Stimulated activated CD8-positive, alpha-beta memory T cell treated with anti-CD3 and anti-CD28 coated beads, Interleukin-4, amount 100 ng/mL, for 1 hour (primary cell): ENCODE results near the gene WBP2NL.

Source experiments
- DNase-seq, 2 donors: peaks; one replicate each; pipeline ENCODE4 v3.0.0-alpha.2; 2020; ENCODE audit warnings: low read depth in 2 of 2, low spot score in 1 of 2

The WBP2NL gene

DNA sequence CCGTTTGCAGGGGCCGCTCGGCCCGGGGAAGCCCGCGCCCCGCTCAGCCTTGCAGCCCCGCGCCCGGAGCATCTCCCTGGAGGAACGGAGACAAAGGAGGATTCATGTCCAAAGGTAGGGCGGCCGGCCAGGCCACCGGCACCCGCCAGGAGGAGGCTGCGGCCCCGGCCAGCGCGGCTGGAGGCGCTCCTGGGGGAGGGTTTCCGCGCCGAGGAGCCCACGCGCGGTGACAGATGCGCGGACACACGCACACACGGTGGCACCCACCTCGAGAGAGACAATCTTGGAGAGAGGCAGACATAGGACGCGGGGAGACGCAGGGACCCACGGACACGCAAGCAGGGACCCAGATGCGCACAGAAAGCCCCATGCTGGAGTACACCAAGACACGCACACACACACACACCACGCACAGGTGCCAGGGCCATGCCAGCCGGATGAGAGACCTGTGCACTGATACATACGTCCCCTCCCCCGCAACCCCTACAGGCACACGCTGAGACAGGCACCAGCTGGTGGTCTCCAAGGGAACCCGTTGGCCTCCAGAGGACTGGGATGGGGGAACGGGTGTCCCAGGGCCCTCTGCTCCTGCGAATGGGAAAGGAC is 21.5 kb upstream of the WBP2NL start:
- no peak for DNase-seq

DNA sequence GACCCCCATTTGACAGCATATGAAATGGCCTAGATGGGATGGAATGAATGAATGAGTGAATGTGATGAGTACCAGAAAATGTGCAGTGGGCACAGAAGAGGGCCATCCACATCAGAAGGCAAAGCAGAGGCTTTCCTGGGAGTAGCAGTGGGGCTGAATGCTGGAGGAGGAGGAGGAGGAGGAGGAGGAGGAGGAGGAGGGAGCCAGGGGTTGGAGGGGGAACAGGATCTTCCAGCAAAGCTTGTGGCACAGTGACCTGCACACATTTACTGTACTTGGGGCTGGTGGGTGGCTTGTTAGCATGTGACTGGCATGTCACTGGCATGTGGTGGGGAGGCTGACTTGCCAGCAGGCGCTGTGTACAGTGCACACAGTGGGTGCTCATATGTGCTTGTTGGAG is 19.9 kb upstream of the WBP2NL start:
- no peak for DNase-seq

DNA sequence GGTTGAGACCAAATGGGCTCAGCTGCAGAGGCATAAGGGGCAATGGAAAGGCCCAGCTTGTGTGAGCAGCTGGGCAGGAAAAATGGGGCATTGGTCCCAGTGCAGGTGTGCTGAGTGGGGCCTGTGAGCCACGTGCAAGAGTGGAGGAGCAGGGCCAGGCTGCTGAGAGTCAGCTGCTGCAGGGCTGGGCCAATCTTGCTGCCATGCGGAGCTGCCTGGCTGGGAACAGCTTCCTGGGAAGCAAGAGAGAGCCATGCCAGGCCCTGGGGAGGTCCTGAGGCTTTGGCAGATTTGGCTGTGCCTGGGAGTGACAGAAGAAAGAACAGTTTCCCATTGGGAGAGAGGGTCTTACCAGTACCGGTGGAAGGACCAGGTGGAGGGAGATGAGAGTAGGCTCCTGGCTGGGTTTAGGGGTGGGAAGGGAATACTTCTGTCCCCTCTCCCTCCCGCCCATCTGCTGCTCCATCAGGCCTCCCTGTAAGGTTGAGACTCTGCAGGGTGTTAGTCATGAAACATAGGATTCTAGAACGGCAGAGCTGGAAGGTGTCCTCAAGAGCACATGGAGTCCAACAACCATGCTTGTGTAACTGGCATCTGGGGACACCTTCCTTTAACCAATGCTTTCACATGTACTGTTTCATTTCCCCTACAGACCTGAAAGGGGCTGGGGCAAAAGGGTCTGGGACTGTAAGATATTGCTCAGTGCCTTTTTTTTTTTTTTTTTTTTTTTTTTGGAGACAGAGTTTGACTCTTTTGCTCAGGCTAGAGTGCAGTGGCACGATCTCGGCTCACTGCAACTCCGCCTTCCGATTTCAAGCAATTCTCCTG is 19.0 kb upstream of the WBP2NL start:
- DNase-seq = no peak

DNA sequence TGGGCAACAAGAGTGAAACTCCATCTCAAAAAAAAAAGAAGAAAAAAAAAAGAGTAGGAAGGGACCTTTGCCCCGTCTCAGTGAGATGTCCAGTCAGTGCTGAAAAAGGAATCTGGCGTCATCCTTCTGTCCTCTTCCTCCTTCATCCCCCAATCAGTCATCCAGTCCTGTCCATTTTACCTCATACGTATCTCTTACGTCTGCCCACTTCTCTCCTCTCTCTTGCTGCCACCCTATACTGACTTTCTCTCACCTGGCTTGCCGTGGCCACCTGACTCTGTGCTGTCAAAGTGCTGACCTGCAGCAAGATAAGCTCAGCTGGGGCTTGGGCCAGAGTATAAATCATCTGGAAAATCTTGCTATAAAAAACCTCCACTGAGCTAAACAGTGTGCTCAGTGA is 15.7 kb upstream of the WBP2NL start:
- no peak for DNase-seq

DNA sequence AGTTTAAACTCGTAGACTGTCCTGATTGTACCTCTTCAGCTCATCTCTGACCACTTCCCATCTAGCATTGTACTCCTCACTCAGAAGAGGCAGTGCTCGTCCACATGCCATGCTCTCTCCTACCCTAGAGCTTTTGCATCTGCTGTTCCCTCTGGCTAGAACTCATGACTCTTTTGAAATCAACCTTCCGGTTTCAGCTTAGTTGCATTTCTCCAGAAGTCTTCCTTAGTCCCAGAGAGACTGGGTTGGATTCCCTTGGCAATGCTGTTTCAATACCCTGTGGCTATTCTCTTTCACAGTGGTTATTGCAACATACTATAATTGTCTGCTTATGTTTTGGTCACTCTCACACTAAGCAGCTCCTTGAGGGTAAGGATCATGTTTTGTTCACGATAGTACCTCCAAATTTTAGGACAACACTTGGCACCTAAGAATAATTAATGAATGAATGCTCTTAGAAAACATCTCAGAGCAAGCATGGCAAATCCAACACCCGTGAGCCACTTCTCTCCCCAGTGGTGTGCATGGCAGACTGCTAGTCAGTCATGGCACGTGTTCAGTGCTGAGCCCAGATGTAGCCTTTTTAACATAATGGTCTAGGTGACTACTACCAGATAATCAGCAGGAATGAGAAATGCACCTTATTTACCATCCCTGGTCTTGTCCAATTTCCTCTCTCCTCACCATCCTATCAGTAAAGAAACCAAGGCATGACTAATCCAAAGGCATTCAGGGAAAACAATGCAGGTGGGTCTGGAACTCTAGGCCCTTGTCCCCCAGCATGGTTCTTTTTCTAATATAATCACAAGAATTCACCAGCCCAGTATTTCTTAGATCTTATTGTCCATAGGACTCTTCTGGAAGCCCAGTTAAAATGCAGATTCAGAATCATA is 14.8 kb upstream of the WBP2NL start:
- DNase-seq = no peak

DNA sequence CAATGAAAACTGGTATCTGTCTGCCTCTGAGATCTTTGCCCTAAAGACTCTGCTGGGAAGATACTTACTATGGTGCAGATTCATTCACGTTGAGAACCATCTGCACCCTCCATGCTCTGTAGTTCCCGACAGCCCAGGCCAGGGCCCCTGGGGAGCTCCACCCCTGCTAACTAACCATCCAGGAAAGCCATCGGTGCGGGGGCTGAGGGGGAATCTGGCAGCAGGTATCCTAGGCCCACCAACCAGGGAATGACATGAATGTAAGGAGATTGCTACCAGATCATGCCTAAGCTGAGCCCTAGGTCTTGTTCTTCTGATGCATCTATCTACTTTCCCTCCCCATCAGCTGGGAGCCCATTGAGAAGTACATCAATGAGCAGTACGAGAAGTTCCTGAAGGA is 11.3 kb upstream of the WBP2NL start:
- no peak for DNase-seq

DNA sequence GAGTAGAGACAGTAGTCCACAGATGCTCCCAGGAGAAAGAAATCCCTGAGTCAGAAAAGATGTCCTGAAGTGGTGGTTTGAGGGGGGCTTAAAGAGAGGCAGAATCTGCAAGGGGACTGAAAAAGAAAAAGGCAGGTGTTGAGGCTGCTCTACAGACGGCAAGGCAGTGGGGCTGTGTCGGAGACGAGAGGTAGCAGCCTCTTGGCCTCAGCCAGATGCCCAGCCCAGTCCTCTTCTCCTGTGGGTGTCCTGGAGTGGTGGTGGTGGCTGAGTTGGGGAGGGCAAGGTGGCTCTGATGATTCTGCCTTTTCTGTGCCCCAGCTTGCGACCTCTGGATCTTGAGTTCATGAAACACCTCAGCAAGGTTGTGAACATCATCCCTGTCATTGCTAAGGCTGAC is 9.3 kb upstream of the WBP2NL start:
- DNase-seq = no peak

DNA sequence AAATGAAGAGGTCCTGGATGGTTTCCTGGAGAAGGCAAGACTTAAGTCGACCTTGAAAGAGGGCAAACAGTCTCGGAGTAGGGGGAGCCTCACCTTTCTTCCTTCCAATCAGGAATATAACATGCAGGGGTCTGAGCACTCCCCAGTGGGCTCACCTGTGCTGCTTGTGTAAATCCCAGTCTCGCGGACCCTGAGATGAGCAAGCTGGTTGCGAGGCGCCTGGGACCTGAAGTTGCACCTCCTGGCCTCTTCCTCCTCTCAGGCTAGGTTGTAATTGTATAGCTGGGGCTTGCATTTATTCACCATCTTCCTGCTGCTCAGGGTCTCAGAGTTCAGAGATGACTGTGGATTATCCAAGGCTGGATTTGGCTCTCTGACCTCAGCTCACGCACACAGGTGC is 7.5 kb upstream of the WBP2NL start:
- DNase-seq = no peak

DNA sequence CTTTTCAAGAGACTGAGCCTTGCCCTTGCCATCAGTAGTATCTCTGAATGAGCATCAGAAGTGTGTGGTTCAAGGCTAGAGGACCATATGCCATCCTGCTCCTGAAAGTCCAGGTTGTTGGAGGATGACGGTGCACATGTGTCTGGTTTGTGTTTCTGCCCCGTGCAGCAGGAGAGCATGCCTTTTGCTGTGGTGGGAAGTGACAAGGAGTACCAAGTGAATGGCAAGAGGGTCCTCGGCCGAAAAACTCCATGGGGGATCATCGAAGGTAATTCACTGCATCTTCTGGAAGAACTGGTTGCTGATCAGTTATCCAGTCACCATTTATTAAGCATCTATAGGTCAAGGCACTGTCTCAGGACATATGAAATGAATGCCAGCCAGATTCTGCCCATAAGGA is 6.1 kb upstream of the WBP2NL start:
- no peak for DNase-seq

DNA sequence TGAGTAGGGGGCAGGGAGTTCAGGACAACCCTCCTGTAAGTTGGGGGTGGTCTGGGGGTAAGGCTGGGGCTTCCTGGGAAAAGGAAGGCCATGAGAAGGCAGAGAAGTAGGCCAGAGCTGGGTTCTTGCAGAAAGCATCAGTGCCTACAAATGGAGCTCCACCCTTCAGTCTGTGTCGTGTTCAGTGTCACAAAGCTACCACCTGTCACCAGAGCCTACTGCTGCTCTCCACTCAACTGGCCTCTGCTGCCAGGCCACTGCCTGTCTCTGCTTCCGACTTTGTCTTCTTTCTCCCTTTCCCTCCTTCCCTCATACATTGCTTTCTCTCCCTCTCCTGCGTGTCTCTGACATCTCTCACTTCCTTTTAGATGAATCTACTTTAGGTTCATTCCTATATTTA is 3.4 kb upstream of the WBP2NL start:
- DNase-seq = no peak

DNA sequence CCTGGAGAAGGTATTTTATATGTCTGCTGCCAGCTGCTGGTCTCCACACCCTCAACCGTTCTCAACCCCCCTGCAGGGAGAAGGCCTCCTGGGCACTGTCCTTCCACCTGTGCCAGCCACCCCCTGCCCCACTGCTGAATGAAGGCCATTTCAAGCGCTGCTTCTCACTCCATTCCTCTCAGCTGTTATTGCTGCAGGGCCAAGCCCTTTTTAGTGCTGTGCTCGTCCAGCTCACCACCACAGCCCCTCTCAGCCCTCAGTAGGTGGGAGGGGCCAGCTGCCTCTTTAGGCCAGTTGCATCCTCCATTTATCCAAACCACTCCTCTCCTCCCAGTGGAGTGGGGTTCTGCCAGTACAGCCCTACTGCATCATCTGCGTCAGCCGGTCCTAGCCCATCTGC is 1.8 kb upstream of the WBP2NL start:
- no peak for DNase-seq

DNA sequence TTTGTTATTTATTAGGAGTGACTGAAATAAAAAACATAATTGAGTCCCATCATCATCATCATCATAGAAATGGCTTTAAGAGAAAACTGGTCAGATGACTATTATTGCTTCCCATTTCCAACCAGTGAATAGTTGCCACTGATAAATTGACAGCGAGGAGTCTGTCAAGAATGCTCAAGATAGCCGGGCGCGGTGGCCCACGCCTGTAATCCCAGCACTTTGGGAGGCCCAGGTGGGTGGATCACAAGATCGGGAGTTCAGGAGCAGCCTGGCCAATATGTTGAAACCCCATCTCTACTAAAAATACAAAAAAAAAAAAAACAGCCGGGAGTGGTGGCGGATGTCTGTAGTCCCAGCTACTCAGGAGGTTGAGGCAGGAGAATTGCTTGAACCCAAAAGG is 1.9 kb downstream of the WBP2NL start:
- no peak for DNase-seq

DNA sequence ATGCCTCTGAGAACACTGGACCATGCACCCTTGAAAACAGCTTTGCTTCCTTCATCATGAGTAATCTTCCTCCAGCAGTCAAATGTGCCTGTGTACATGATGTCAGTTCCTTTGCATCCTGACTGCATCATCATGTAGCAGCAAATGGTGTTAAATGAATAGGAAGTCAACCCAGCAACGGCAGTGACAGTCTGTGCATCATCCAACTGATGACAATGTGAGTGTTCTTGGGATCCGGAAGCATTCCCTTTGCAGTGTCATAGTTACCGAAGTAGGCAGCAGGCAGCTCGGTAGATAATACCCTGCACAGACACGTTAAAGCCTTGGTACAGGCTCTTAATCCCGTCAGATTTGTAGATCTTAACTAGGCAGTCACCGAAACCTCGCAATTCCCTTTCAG is 2.5 kb downstream of the WBP2NL start:
- DNase-seq = no peak

DNA sequence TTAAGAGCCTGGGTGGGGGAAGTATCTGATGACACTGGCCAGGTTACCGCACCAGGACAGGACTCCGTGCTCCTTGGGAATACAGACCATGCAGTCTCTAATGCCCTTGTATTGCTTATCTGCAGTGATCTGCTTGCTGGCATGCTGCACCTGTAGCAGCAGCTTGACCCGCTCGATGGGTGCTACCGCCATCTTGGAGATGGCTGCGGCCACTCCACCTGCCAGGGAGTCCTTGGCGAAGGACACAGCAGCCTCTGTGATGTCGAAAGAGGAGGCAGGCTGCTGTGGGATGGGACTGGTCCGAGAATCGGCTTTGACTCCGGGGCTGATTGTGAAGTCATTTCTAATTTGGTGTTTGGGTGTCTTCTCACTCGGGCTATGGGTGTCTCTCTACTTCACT is 3.1 kb downstream of the WBP2NL start:
- no peak for DNase-seq

DNA sequence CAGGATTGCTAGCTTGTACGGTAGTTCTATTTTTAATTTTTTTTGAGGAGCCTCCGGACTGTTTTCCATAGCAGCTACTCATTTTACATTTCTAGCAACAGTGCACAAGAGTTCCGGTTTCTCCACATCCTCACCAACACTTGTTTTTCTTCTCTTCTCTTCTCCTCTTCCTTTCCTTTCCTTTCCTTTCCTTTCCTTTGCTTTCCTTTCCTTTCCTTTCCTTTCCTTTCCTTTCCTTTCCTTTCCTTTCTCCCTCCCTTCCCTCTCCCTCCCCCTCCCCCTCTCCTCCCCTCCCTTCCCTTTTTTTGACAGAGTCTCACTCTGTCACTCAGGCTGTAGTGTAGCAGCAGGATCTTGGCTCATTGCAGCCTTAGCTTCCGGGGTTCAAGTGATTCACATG is 9.3 kb downstream of the WBP2NL start:
- DNase-seq = no peak

DNA sequence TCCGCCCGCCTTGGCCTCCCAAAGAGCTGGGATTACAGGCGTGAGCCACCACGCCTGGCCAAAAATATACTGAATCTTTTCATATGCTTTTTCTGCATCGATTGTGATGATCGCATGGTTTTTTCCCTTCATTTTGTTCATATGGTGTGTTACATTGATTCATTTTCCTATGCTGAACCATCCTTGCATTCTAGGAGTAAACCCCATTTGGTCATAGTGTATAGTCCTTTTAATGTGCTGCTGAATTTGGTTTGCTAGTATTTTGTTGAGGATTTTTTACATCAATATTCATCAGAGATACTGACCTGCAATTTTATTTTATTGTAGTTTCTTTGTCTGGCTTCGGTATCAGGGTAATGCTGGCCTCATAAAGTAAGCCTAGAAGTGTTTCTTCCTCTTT is 12.2 kb downstream of the WBP2NL start:
- DNase-seq = no peak

DNA sequence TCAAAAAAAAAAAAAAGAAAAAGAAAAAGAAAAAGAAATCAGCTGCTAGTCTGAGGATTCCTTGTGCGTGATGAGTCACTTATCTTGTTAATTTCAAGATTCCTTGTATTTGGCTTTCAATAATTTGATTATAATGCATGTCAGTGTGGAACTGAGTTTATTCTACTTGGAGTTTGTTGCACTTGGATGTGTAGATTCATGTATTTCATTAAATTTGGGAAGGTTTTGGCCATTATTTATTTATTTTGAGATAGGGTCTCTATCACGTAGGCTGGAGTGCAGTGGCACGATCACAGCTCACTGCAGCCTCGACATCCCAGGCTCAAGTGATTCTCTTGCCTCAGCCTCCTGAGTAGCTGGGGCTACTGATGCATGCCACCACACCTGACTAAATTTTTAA is 14.8 kb downstream of the WBP2NL start:
- no peak for DNase-seq

DNA sequence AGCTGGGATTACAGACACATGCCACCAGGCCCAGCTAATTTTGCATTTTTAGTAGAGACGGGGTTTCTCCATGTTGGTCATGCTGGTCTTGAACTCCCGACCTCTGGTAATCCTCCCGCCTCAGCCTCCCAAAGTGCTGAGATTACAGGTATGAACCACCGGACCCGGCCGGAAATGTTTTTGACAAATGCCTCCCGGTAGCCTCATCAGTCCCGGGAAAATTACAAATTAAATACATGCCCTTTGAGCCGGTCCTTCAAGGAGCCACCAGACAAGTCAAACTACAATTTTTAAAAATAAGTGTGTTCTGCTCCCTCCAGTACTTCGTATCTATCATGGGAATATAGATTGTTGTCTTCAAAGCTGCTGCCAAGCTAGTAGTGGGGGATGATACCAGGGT is 17.5 kb downstream of the WBP2NL start:
- DNase-seq = no peak

DNA sequence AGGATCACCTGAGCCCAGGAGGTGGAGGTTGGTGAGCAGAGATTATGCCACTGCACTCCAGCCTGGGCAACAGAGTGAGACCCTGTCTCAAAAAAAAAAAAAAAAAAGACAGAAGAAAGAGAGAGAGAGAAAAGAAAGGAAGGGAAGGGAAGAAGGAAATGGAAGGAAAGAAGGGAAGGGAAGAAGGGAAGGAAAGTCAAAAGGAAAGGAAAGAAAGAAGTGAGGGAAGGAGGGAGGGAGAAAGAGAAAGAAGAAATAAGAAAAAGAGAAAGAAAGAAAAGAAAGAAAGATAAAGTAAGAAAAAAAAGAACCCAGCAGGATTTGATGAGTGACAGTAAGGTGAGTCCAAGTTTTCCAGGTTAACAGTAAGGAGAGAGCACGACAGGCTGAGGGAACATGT is 19.6 kb downstream of the WBP2NL start:
- no peak for DNase-seq

DNA sequence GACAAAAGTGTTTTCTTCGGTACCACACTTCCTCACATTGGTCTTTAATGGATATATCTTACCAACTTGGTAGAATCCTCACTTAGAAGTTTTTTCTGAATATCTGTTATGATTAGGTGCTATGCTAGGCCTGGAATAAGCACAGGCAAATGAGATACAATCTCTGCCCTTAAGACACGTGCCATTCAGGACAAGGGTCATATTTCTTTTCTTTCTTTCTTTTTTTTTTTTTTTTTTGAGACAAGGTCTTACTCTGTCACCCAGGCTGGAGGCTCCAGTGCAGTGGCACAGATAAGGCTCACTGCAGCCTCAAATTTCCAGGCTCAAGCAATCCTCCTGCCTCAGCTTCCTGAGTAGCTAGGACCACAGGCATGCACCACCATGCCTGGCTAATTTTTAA is 23.0 kb downstream of the WBP2NL start:
- no peak for DNase-seq

DNA sequence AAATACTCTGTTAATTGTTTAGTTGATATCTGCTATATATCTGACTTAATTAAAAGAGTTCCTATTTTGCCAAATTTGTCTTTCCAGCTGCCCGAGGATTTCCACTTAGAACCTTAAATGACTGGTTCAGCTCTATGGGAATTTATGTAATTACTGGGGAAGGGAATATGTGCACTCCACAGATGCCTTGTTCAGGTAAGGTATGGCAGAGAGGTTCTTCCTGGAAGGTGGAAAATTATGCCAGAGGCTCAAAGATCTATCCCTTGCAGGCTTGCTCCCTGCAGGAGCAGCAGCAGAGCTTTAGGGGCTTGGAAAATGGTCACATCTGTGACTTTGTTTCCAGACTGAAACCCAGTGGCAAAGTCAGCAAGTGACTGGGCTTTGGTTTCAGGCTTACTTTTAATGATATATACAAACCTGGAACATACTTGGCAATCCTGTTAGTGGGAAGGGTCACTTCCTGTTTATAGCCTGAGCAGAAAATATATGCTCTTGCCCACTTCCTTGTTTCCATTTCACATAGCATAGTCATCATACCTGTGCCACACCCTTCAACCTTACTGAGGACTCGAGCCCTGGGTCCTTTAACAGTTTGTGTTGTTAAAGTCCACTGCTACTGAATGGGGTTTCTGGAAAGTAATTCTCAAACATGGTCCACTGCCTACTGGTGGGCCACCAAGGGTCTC is 23.7 kb downstream of the WBP2NL start:
- DNase-seq = no peak

DNA sequence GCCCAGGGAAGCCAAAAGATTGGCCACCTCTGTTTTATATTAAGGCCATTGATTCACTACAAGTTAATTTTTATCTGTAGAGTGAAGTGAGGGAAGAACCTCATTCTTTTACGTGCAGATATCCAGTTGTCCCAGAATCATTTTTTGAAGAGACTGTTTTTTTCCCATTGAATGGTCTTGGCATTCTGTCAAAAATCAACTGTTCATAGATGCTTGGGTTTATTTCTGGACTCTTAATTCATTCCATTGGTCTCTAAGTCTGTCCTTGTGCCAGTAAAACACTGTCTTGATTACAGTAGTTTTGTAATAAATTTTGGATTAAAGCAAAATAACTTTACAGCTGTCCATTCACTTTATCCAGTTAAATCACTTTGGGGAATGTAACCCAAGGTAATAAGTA is 26.8 kb downstream of the WBP2NL start:
- no peak for DNase-seq
